Kidney epithelial cell (primary cell): ENCODE measurements around the gene HSPB1. TPM values are rescaled to one million over a fixed set of nuclear protein-coding genes. Genes with fewer than 3 reads are reported as not detected.

ENCODE experiments used
- DNase-seq: peaks from one replicate; pipeline ENCODE4 v3.0.0-alpha.2; 2010; ENCODE audit warnings: low read depth
- H3K27me3 ChIP-seq: 2 replicates; pipeline ENCODE4 v1.6.0; 2011; ENCODE audit warnings: low read length; ENCODE audit not compliant: control insufficient read depth, insufficient read depth
- H3K36me3 ChIP-seq: 2 replicates; pipeline ENCODE4 v1.5.1; 2011; ENCODE audit warnings: low read length; ENCODE audit not compliant: control insufficient read depth, insufficient read depth
- H3K4me3 ChIP-seq: 2 replicates; pipeline ENCODE4 v1.5.1; 2011; ENCODE audit warnings: low read depth, mild to moderate bottlenecking, control low read depth, low read length
- CTCF ChIP-seq: IDR thresholded peaks from 2 replicates; pipeline ENCODE4 v1.5.1; 2011; ENCODE audit warnings: mild to moderate bottlenecking, moderate library complexity, low read length, control low read depth, inconsistent platforms; ENCODE audit not compliant: insufficient read depth, poor library complexity, severe bottlenecking
- total RNA-seq: library from RNA; depleted of rRNA; stranded (reverse); fragments of >200 nt; gene quantifications from 2 replicates; pipeline ENCODE4 v1.2.3, GENCODE V29; 2015

The HSPB1 gene
- total RNA-seq, 1 donor from 2014 or later = 138 TPM

GRCh38 chr7:76278540-76278939, 23.9 kb upstream of the HSPB1 start:
- Histone ChIP-seq H3K27me3 (peaks cover 53% of the 10 kb centered on the region), H3K36me3 (no peaks in the 10 kb centered on the region), H3K4me3 (no peak overlapping the region)
- TF ChIP-seq CTCF = no peak
- no peak for DNase-seq

- H3K27me3 ChIP-seq = peaks cover 56% of the 10 kb centered on the region
- no peaks in the 10 kb centered on the region for H3K36me3 ChIP-seq
- no peak overlapping the region for H3K4me3 ChIP-seq
- DNase-seq = no peak
- no peak for TF ChIP-seq CTCF
Observed at GRCh38 chr7:76280408-76280807, 22.1 kb upstream of the HSPB1 start.

GRCh38 chr7:76281006-76281705, 21.3 kb upstream of the HSPB1 start:
- peaks cover 56% of the 10 kb centered on the region for H3K27me3 ChIP-seq
- no peaks in the 10 kb centered on the region for H3K36me3 ChIP-seq
- no peak for TF ChIP-seq CTCF
- no peak for DNase-seq
- no peak overlapping the region for H3K4me3 ChIP-seq

GRCh38 chr7:76281706-76282343, 20.6 kb upstream of the HSPB1 start:
- DNase-seq = no peak
- H3K4me3 ChIP-seq = peak overlapping the region; percentile 2
- H3K36me3 ChIP-seq = no peaks in the 10 kb centered on the region
- peaks cover 52% of the 10 kb centered on the region for H3K27me3 ChIP-seq
- TF ChIP-seq CTCF = no peak

- Histone ChIP-seq H3K27me3 (peaks cover 52% of the 10 kb centered on the region), H3K4me3 (peak overlapping the region; percentile 5), H3K36me3 (no peaks in the 10 kb centered on the region)
- no peak for DNase-seq
- TF ChIP-seq CTCF = no peak
Observed at GRCh38 chr7:76282344-76283253, 19.9 kb upstream of the HSPB1 start.
